HepG2 (cell line): Measurements from ENCODE around the gene CFAP92.

Experiments used
- IRX3 ChIP-seq: sonication (generic); formaldehyde crosslinking; IDR thresholded peaks from 2 replicates; pipeline ENCODE4 v1.8.1; 2023; ENCODE audit warnings: mild to moderate bottlenecking, low read depth, missing genetic modification reagents, borderline replicate concordance
- KDM5A ChIP-seq: fragments of 200-600 bp; sonication (generic); IDR thresholded peaks from 2 replicates; pipeline ENCODE4 v1.7.0; 2018; ENCODE audit warnings: antibody characterized with exemption, mild to moderate bottlenecking, low read length, borderline replicate concordance
- RFXAP ChIP-seq: sonication (generic); formaldehyde crosslinking; IDR thresholded peaks from 2 replicates; pipeline ENCODE4 v1.4.0; 2020; ENCODE audit warnings: missing genetic modification reagents, borderline replicate concordance
- TAF1 ChIP-seq: sonication (generic); formaldehyde crosslinking; IDR thresholded peaks from 2 replicates; pipeline ENCODE4 v1.4.0; 2020; ENCODE audit warnings: missing genetic modification reagents
- ZSCAN21 ChIP-seq: sonication (generic); formaldehyde crosslinking; IDR thresholded peaks from 2 replicates; pipeline ENCODE4 v1.8.0; 2022; ENCODE audit warnings: mild to moderate bottlenecking, missing genetic modification reagents, moderate library complexity, borderline replicate concordance
- TF ChIP-seq, protein P1 (sequence below): sonication (generic); formaldehyde crosslinking; IDR thresholded peaks from 2 replicates; pipeline ENCODE4 v1.4.0; 2020; ENCODE audit warnings: missing genetic modification reagents, borderline replicate concordance
- TF ChIP-seq, protein P2 (sequence below): sonication (generic); formaldehyde crosslinking; IDR thresholded peaks from 2 replicates; pipeline ENCODE4 v1.5.0; 2020; ENCODE audit warnings: mild to moderate bottlenecking, missing genetic modification reagents, moderate library complexity
- TF ChIP-seq, protein P3 (sequence below): IDR thresholded peaks from 2 replicates; pipeline ENCODE4 v1.6.1; 2016

DNA sequence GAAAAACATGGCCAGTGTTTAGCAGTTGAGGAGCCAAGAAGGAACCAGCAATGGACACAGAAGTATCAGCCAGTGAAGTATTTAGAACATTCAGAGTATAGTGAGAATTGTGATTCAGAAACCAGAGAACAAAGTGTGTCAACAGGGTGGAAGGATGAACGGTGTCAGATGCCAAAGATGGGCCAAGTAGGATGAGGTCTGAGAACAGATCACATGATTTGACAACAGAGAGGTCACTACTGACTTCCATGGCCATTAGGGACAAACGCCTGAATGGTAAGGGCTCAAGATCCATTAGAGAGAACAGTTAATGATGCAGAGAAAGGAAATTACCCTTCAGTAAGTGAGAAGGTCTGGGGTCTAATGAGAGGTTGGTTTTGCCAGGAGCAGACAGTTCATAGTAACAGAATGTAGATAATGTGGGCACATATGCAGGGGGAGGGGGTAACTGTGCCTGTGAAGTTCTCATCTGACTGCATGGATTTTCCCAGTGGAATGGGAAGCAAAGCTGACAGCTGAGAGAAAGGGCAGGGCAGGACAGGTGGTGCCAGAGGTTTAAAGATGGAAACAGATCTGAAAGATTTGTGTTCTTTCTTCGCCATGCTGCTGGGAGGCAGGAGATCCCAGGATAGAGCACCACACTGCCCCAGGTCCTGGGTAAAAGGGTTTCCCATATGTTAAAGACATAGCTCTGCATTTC lies 119.2 kb downstream of the CFAP92 start:
- TF ChIP-seq TAF1: no peak
- no peak for TF ChIP-seq IRX3 (CRISPR knock-in tag)
- no peak for TF ChIP-seq KDM5A
- no peak for TF ChIP-seq ZSCAN21 (CRISPR knock-in tag)
- TF ChIP-seq, protein P1, sequence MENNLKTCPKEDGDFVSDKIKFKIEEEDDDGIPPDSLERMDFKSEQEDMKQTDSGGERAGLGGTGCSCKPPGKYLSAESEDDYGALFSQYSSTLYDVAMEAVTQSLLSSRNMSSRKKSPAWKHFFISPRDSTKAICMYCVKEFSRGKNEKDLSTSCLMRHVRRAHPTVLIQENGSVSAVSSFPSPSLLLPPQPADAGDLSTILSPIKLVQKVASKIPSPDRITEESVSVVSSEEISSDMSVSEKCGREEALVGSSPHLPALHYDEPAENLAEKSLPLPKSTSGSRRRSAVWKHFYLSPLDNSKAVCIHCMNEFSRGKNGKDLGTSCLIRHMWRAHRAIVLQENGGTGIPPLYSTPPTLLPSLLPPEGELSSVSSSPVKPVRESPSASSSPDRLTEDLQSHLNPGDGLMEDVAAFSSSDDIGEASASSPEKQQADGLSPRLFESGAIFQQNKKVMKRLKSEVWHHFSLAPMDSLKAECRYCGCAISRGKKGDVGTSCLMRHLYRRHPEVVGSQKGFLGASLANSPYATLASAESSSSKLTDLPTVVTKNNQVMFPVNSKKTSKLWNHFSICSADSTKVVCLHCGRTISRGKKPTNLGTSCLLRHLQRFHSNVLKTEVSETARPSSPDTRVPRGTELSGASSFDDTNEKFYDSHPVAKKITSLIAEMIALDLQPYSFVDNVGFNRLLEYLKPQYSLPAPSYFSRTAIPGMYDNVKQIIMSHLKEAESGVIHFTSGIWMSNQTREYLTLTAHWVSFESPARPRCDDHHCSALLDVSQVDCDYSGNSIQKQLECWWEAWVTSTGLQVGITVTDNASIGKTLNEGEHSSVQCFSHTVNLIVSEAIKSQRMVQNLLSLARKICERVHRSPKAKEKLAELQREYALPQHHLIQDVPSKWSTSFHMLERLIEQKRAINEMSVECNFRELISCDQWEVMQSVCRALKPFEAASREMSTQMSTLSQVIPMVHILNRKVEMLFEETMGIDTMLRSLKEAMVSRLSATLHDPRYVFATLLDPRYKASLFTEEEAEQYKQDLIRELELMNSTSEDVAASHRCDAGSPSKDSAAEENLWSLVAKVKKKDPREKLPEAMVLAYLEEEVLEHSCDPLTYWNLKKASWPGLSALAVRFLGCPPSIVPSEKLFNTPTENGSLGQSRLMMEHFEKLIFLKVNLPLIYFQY (CRISPR knock-in tag): no peak
- TF ChIP-seq, protein P2, sequence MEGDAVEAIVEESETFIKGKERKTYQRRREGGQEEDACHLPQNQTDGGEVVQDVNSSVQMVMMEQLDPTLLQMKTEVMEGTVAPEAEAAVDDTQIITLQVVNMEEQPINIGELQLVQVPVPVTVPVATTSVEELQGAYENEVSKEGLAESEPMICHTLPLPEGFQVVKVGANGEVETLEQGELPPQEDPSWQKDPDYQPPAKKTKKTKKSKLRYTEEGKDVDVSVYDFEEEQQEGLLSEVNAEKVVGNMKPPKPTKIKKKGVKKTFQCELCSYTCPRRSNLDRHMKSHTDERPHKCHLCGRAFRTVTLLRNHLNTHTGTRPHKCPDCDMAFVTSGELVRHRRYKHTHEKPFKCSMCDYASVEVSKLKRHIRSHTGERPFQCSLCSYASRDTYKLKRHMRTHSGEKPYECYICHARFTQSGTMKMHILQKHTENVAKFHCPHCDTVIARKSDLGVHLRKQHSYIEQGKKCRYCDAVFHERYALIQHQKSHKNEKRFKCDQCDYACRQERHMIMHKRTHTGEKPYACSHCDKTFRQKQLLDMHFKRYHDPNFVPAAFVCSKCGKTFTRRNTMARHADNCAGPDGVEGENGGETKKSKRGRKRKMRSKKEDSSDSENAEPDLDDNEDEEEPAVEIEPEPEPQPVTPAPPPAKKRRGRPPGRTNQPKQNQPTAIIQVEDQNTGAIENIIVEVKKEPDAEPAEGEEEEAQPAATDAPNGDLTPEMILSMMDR (CRISPR knock-in tag): no peak
- TF ChIP-seq, protein P3, sequence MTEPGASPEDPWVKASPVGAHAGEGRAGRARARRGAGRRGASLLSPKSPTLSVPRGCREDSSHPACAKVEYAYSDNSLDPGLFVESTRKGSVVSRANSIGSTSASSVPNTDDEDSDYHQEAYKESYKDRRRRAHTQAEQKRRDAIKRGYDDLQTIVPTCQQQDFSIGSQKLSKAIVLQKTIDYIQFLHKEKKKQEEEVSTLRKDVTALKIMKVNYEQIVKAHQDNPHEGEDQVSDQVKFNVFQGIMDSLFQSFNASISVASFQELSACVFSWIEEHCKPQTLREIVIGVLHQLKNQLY: no peak
- no peak for TF ChIP-seq RFXAP
